Right atrium auricular region (tissue), 2 donors: ENCODE data around the gene UBXN10. TPM values are rescaled to one million over a fixed set of nuclear protein-coding genes. Genes with fewer than 3 reads are reported as not detected.

ENCODE experiments used
- DNase-seq: peaks from one replicate; pipeline ENCODE4 v3.0.0-alpha.2; 2019; ENCODE audit warnings: low spot score
- H3K27ac ChIP-seq, 2 donors: fragments of 200-600 bp; sonication (generic); 1 replicate in 1 of 2; 2 replicates in 1 of 2; pipeline ENCODE4 v1.5.1; 2016 to 2019
- H3K27me3 ChIP-seq, 2 donors: fragments of 200-600 bp; sonication (generic); one replicate each; pipeline versions ENCODE4 v1.5.1 to v1.6.0; 2017 to 2019
- H3K36me3 ChIP-seq: fragments of 200-600 bp; sonication (generic); one replicate; pipeline ENCODE4 v1.5.1; 2016
- H3K4me1 ChIP-seq, 2 donors: fragments of 200-600 bp; sonication (generic); one replicate each; pipeline versions ENCODE4 v1.5.1 to v1.6.0; 2017 to 2019
- H3K4me3 ChIP-seq, 2 donors: fragments of 200-600 bp; sonication (generic); 1 replicate in 1 of 2; 2 replicates in 1 of 2; pipeline ENCODE4 v1.5.1; 2017 to 2019; ENCODE audit warnings: mild to moderate bottlenecking in 1 of 2, moderate library complexity in 1 of 2
- H3K9me3 ChIP-seq, 2 donors: fragments of 200-600 bp; sonication (generic); one replicate each; pipeline ENCODE4 v1.5.1; 2019
- total RNA-seq, 2 donors: library from RNA; depleted of rRNA; stranded (reverse); fragments of >200 nt; gene quantifications; one replicate each; pipeline ENCODE4 v1.1.0, GENCODE V29; 2016
- TF ChIP-seq, protein P1 (sequence below), 2 donors: fragments of 200-600 bp; sonication (generic); IDR thresholded peaks; one replicate each; pipeline ENCODE4 v1.5.1; 2019; ENCODE audit warnings: antibody characterized with exemption in 2 of 2

Gene UBXN10
- total RNA-seq, 2 donors from 2014 or later = 2.7 to 7.3 TPM

- H3K27ac ChIP-seq = no peak overlapping the region
- H3K4me1 ChIP-seq = peaks cover 0 to 7% of the 10 kb centered on the region in 2 donors
- H3K4me3 ChIP-seq = no peak overlapping the region
- TF ChIP-seq, protein P1, sequence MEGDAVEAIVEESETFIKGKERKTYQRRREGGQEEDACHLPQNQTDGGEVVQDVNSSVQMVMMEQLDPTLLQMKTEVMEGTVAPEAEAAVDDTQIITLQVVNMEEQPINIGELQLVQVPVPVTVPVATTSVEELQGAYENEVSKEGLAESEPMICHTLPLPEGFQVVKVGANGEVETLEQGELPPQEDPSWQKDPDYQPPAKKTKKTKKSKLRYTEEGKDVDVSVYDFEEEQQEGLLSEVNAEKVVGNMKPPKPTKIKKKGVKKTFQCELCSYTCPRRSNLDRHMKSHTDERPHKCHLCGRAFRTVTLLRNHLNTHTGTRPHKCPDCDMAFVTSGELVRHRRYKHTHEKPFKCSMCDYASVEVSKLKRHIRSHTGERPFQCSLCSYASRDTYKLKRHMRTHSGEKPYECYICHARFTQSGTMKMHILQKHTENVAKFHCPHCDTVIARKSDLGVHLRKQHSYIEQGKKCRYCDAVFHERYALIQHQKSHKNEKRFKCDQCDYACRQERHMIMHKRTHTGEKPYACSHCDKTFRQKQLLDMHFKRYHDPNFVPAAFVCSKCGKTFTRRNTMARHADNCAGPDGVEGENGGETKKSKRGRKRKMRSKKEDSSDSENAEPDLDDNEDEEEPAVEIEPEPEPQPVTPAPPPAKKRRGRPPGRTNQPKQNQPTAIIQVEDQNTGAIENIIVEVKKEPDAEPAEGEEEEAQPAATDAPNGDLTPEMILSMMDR (IDR thresholded peaks at IDR 0.05) = no peak
- H3K36me3 ChIP-seq = no peaks in the 10 kb centered on the region
- H3K27me3 ChIP-seq = no peaks in the 10 kb centered on the region
- no peaks in the 10 kb centered on the region for H3K9me3 ChIP-seq
- no peak for DNase-seq
Observed at GRCh38 chr1:20180844-20181207, 5.1 kb upstream of the UBXN10 start.

GRCh38 chr1:20182415-20182814 is 3.5 kb upstream of the UBXN10 start:
- TF ChIP-seq, protein P1 (IDR thresholded peaks at IDR 0.05) = no peak
- DNase-seq = no peak
- Histone ChIP-seq H3K27me3 (no peaks in the 10 kb centered on the region), H3K36me3 (no peaks in the 10 kb centered on the region), H3K4me1 (peaks cover 0 to 23% of the 10 kb centered on the region in 2 donors), H3K27ac (no peak overlapping the region), H3K4me3 (no peak overlapping the region), H3K9me3 (no peaks in the 10 kb centered on the region)

GRCh38 chr1:20183035-20183434 is 2.9 kb upstream of the UBXN10 start:
- TF ChIP-seq, protein P1 (IDR thresholded peaks at IDR 0.05) = no peak
- Histone ChIP-seq H3K4me3 (no peak overlapping the region), H3K4me1 (peaks cover 0 to 26% of the 10 kb centered on the region in 2 donors)

GRCh38 chr1:20183616-20184271 is 2.2 kb upstream of the UBXN10 start:
- H3K9me3 ChIP-seq = no peaks in the 10 kb centered on the region
- peaks cover 0 to 33% of the 10 kb centered on the region in 2 donors for H3K4me1 ChIP-seq
- no peak overlapping the region for H3K4me3 ChIP-seq
- H3K27ac ChIP-seq = peak overlapping the region; percentile 26 to 32
- TF ChIP-seq, protein P1 (IDR thresholded peaks at IDR 0.05) = no peak
- H3K27me3 ChIP-seq = no peaks in the 10 kb centered on the region
- DNase-seq = no peak
- no peaks in the 10 kb centered on the region for H3K36me3 ChIP-seq

More at GRCh38 chr1:20183035-20183434, 2.9 kb upstream of the UBXN10 start:
- no peaks in the 10 kb centered on the region for H3K9me3 ChIP-seq
- no peak overlapping the region for H3K27ac ChIP-seq
- no peaks in the 10 kb centered on the region for H3K27me3 ChIP-seq
- DNase-seq = no peak
- H3K36me3 ChIP-seq = no peaks in the 10 kb centered on the region

DNA sequence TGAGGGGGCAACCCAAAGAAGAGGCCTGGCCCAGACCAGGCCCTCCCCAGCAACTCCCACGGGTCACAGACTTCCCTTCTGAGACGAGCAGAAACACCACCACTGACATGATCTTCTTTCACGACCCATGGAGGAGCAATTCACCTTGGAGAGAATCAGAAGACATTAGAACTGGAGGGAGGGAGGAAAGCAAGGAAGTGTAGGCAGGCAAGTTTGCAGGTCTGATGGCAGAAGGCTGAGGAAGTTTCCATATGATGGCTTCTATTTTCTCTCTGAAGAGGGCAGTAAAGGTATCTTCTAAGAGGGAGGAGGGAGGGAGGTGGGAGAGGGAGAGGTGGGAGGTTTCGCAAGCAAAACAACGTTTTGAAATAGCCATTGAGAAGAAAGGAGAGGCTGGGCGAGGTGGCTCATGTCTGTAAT is 1.4 kb upstream of the UBXN10 start:
- DNase-seq = no peak
- Histone ChIP-seq H3K9me3 (no peaks in the 10 kb centered on the region), H3K27me3 (no peaks in the 10 kb centered on the region), H3K4me3 (no peak overlapping the region), H3K4me1 (peaks cover 0 to 40% of the 10 kb centered on the region in 2 donors), H3K27ac (peak overlapping the region; percentile 26 to 32), H3K36me3 (no peaks in the 10 kb centered on the region)
- TF ChIP-seq, protein P1 (IDR thresholded peaks at IDR 0.05) = no peak
